WTC11 (cell line): ENCODE results near the gene TOM1L2.
"Not testable (repeated sequence)": the region's sequence is repeated elsewhere in the genome, so short reads cannot be mapped to it uniquely, and the experiment has no call there.

Source experiments
- CBFB ChIP-seq: sonication (generic); formaldehyde crosslinking; IDR thresholded peaks from 2 replicates; pipeline ENCODE4 v1.8.1; 2022; ENCODE audit warnings: mild to moderate bottlenecking, low read depth, missing genetic modification reagents
- CTCF ChIP-seq: fragments of 200-600 bp; IDR thresholded peaks from 2 replicates; pipeline ENCODE4 v1.8.0; 2022; ENCODE audit warnings: antibody characterized with exemption
- FOXJ3 ChIP-seq: sonication (generic); formaldehyde crosslinking; IDR thresholded peaks from 2 replicates; pipeline ENCODE4 v1.9.0; 2021; ENCODE audit warnings: missing genetic modification reagents, mild to moderate bottlenecking, borderline replicate concordance

GRCh38 chr17:17912336-17912735 is 59.9 kb downstream of the TOM1L2 start:
- TF ChIP-seq CTCF; FOXJ3 (CRISPR knock-in tag); CBFB: not testable (repeated sequence)
